MM.1S (cell line): ENCODE results near the gene TMEM179.

Source experiments
- EZH2 ChIP-seq: fragments of 300-600 bp; sonication (generic); optimal IDR thresholded peaks from 2 replicates; pipeline ENCODE3; 2017; ENCODE audit warnings: low read depth, mild to moderate bottlenecking, antibody characterized with exemption, low read length, mixed read lengths
- EZH2phosphoT487 ChIP-seq: fragments of 300-600 bp; sonication (generic); IDR thresholded peaks from 2 replicates; pipeline ENCODE4 v1.6.1; 2018; ENCODE audit warnings: antibody characterized with exemption, low read length
- TF ChIP-seq, protein P1 (sequence below): fragments of 300-600 bp; sonication (generic); IDR thresholded peaks from 2 replicates; pipeline ENCODE4 v1.5.1; 2016; ENCODE audit warnings: antibody characterized with exemption, low read length, mixed read lengths

DNA sequence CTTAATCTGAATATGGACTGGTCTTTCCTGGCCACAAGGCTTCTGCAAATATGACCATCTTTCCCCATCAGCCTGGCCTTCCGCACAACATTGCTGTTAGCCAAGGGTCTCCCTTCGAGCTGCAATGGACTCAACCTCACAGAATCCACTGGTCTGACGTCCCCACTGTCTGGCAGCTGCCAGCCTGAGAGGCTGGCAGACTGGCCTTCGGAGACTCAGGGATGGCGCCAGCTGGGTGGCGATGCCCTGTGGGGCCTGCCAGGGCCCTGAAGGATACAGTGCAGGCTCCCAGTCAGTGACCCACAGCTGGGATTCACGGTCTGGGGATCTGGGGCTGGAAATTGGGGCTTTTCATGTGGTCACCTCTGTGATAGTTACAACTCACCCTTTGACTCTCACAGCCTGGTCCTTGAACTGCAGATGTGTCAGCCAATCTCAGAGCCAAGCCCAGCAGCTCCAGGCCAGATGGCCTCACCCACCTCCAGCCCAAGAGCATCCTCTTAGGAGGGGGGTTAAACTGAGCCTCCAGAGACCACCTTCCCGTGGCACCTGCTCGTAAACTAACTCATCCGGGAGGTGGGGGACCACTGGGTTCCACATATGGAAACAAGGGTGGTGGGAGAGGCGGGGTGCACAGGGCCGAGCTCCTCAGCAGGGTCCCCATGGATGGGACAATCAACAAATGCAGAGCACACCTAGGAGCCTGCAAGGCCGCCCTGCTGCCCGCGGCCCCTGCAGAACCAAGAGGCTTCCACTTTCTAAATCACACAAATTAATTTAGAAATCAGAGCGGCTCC lies 46.1 kb downstream of the TMEM179 start:
- TF ChIP-seq, protein P1, sequence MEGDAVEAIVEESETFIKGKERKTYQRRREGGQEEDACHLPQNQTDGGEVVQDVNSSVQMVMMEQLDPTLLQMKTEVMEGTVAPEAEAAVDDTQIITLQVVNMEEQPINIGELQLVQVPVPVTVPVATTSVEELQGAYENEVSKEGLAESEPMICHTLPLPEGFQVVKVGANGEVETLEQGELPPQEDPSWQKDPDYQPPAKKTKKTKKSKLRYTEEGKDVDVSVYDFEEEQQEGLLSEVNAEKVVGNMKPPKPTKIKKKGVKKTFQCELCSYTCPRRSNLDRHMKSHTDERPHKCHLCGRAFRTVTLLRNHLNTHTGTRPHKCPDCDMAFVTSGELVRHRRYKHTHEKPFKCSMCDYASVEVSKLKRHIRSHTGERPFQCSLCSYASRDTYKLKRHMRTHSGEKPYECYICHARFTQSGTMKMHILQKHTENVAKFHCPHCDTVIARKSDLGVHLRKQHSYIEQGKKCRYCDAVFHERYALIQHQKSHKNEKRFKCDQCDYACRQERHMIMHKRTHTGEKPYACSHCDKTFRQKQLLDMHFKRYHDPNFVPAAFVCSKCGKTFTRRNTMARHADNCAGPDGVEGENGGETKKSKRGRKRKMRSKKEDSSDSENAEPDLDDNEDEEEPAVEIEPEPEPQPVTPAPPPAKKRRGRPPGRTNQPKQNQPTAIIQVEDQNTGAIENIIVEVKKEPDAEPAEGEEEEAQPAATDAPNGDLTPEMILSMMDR, result no peak
- TF ChIP-seq EZH2phosphoT487, result no peak
- TF ChIP-seq EZH2, result no peak
